NCI-H1105 (cell line): Measurements from ENCODE around the gene NBPF15.
"Not testable (repeated sequence)": the region's sequence is repeated elsewhere in the genome, so short reads cannot be mapped to it uniquely, and the experiment has no call there.

Source experiments
- DNase-seq: peaks from one replicate; lab custom pipeline; 2025; lab: John Stamatoyannopoulos, UW

The NBPF15 gene

GRCh38 chr1:144461136-144461759 lies at the start of gene NBPF15:
Gene NBPF15 (minus strand): TSS chr1:144461669. CDS start chr1:144440003, 21,666 bp downstream.
- peak; percentile 70 for DNase-seq

- not testable (repeated sequence) for DNase-seq
Observed at GRCh38 chr1:144496429-144496828, 35.0 kb upstream of the NBPF15 start.

- not testable (repeated sequence) for DNase-seq
Observed at GRCh38 chr1:144494130-144494529, 32.7 kb upstream of the NBPF15 start.

GRCh38 chr1:144490394-144490793 lies 28.9 kb upstream of the NBPF15 start:
- not testable (repeated sequence) for DNase-seq

GRCh38 chr1:144487002-144487401 lies 25.5 kb upstream of the NBPF15 start:
- not testable (repeated sequence) for DNase-seq

- not testable (repeated sequence) for DNase-seq
Observed at GRCh38 chr1:144485048-144485993, 23.9 kb upstream of the NBPF15 start.

GRCh38 chr1:144473897-144474296 lies 12.4 kb upstream of the NBPF15 start:
- not testable (repeated sequence) for DNase-seq

- DNase-seq, result not testable (repeated sequence)
Observed at GRCh38 chr1:144471434-144471833, 10.0 kb upstream of the NBPF15 start.

GRCh38 chr1:144461778-144462177 lies 309 bp upstream of the NBPF15 start:
- DNase-seq, result not testable (repeated sequence)

GRCh38 chr1:144460686-144461085 lies 783 bp downstream of the NBPF15 start:
- not testable (repeated sequence) for DNase-seq

GRCh38 chr1:144442402-144442801 lies 19.1 kb downstream of the NBPF15 start:
- DNase-seq, result not testable (repeated sequence)

- DNase-seq, result not testable (repeated sequence)
Observed at GRCh38 chr1:144439737-144440136, 21.7 kb downstream of the NBPF15 start.

- peak; percentile 60 for DNase-seq
Observed at GRCh38 chr1:144418891-144419694, 42.4 kb downstream of the NBPF15 start.

- DNase-seq, result not testable (repeated sequence)
Observed at GRCh38 chr1:144413404-144414118, 47.9 kb downstream of the NBPF15 start.

GRCh38 chr1:144412491-144413403 lies 48.7 kb downstream of the NBPF15 start:
- peak; percentile 84 for DNase-seq

- peak; percentile 69 for DNase-seq
Observed at GRCh38 chr1:144412068-144412471, 49.4 kb downstream of the NBPF15 start.

- DNase-seq, result not testable (repeated sequence)
Observed at GRCh38 chr1:144402807-144403206, 58.7 kb downstream of the NBPF15 start.

- DNase-seq, result not testable (repeated sequence)
Observed at GRCh38 chr1:144371651-144372050, 89.8 kb downstream of the NBPF15 start.
